Keratinocyte (primary cell): Measurements from ENCODE around the gene MYT1. TPM values are rescaled to one million over a fixed set of nuclear protein-coding genes. Genes with fewer than 3 reads are reported as not detected.

Experiments used
- DNase-seq: peaks from one replicate; pipeline ENCODE4 v3.0.0-alpha.2; 2011; ENCODE audit warnings: low read depth, missing footprints, low spot score
- FAIRE-seq: peaks from 2 replicates; lab custom pipeline; 2011; peaks lifted over from hg19 to GRCh38; lab: Jason Lieb, UNC
- H2AFZ ChIP-seq: 2 replicates; pipeline ENCODE4 v1.6.0; 2012; ENCODE audit warnings: low read length, control low read depth, inconsistent platforms; ENCODE audit not compliant: control insufficient read depth
- H3K27ac ChIP-seq: 2 replicates; pipeline ENCODE4 v1.5.1; 2011; ENCODE audit warnings: low read length; ENCODE audit not compliant: control insufficient read depth, insufficient read depth
- H3K27me3 ChIP-seq: 3 replicates; pipeline ENCODE4 v1.6.0; 2011; ENCODE audit warnings: low read length; ENCODE audit not compliant: control insufficient read depth, insufficient read depth; ENCODE audit errors: extremely low read depth
- H3K36me3 ChIP-seq, 2 experiments: 2 replicates in 1 of 2; 3 replicates in 1 of 2; pipeline ENCODE4 v1.5.1; 2011; ENCODE audit warnings: low read length in 2 of 2, mild to moderate bottlenecking in 1 of 2; ENCODE audit not compliant: control insufficient read depth in 2 of 2, insufficient read depth in 2 of 2; ENCODE audit errors: extremely low read depth in 1 of 2
- H3K4me1 ChIP-seq: 3 replicates; pipeline ENCODE4 v1.5.1; 2011; ENCODE audit warnings: low read length; ENCODE audit not compliant: control insufficient read depth, insufficient read depth; ENCODE audit errors: extremely low read depth
- H3K4me2 ChIP-seq: 3 replicates; pipeline ENCODE4 v1.6.0; 2011; ENCODE audit warnings: low read depth, low read length; ENCODE audit not compliant: control insufficient read depth, insufficient read depth; ENCODE audit errors: extremely low read depth
- H3K4me3 ChIP-seq, 3 experiments: fragments of 200-600 bp in 1 of 3; sonication (generic) in 1 of 3; 2 replicates in 2 of 3; 3 replicates in 1 of 3; pipeline ENCODE4 v1.5.1; 2011 to 2016; ENCODE audit warnings: low read length in 3 of 3, mild to moderate bottlenecking in 3 of 3, control low read depth in 2 of 3, inconsistent platforms in 1 of 3, low read depth in 1 of 3, mixed read lengths in 1 of 3, mixed run types in 1 of 3, moderate library complexity in 1 of 3; ENCODE audit not compliant: control insufficient read depth in 2 of 3, insufficient read depth in 2 of 3; ENCODE audit errors: extremely low read depth in 1 of 3
- H3K79me2 ChIP-seq: 2 replicates; pipeline ENCODE4 v1.6.0; 2012; ENCODE audit warnings: low read length; ENCODE audit not compliant: control insufficient read depth, insufficient read depth
- H3K9ac ChIP-seq: 3 replicates; pipeline ENCODE4 v1.6.0; 2011; ENCODE audit warnings: low read length; ENCODE audit not compliant: control insufficient read depth, insufficient read depth; ENCODE audit errors: extremely low read depth
- H3K9me1 ChIP-seq: 3 replicates; pipeline ENCODE4 v1.6.0; 2011; ENCODE audit warnings: low read length; ENCODE audit not compliant: control insufficient read depth, insufficient read depth; ENCODE audit errors: extremely low read depth
- H3K9me3 ChIP-seq: 2 replicates; pipeline ENCODE4 v1.5.1; 2012; ENCODE audit warnings: low read depth, low read length; ENCODE audit not compliant: control insufficient read depth
- H4K20me1 ChIP-seq: 3 replicates; pipeline ENCODE4 v1.6.0; 2011; ENCODE audit warnings: low read length; ENCODE audit not compliant: control insufficient read depth, insufficient read depth; ENCODE audit errors: extremely low read depth
- CTCF ChIP-seq, 3 experiments: IDR thresholded peaks in 1 of 3; conservative IDR thresholded peaks in 1 of 3; optimal IDR thresholded peaks in 1 of 3; 2 replicates in 2 of 3; 3 replicates in 1 of 3; pipeline versions ENCODE3 to v1.5.1; 2011; ENCODE audit warnings: low read length in 3 of 3, mild to moderate bottlenecking in 3 of 3, moderate library complexity in 2 of 3, control low read depth in 1 of 3, inconsistent platforms in 1 of 3; ENCODE audit not compliant: insufficient read depth in 2 of 3; ENCODE audit errors: extremely low read depth in 1 of 3
- EZH2 ChIP-seq: IDR thresholded peaks from one replicate; pipeline ENCODE4 v1.6.1; 2012; ENCODE audit warnings: inconsistent platforms, mild to moderate bottlenecking, low read length, moderate library complexity
- dilution Hi-C: fragments of 300-500 bp; cut with MboI; formaldehyde crosslinking; loops from one replicate; pipeline ENCODE4 v1.7.0; 2020; ENCODE audit warnings: low sequenced_read_pairs; ENCODE audit not compliant: extremely low pct_ligation_motif_present
- polyA plus RNA-seq, 5 experiments: library from polyadenylated mRNA; depleted of rRNA in 3 of 5; stranded (reverse) in 3 of 5; stranded (forward) in 1 of 5; unstranded in 1 of 5; fragments of >200 nt; gene quantifications; 1 replicate in 1 of 5; 2 replicates in 3 of 5; 3 replicates in 1 of 5; pipeline versions ENCODE4 v1.2.1 to v1.2.3, GENCODE V29; 2011 to 2012; ENCODE audit warnings: missing spikeins in 2 of 5, low read depth in 1 of 5, low replicate concordance in 1 of 5

Gene MYT1
- polyA plus RNA-seq, 1 donor (not counting 4 experiments of a cell fraction or from before 2014, with no cell fraction given) = not detected

GRCh38 chr20:64161356-64162238 lies 2.7 kb upstream of the MYT1 start:
- Histone ChIP-seq H3K4me1 (no peaks in the 10 kb centered on the region), H3K4me3 (no peak overlapping the region), H3K79me2 (no peaks in the 10 kb centered on the region), H4K20me1 (no peaks in the 10 kb centered on the region), H3K9ac (no peak overlapping the region), H3K9me3 (no peaks in the 10 kb centered on the region), H3K27ac (no peak overlapping the region), H3K9me1 (no peaks in the 10 kb centered on the region), H3K27me3 (peaks cover 49% of the 10 kb centered on the region), H3K36me3 (no peaks in the 10 kb centered on the region), H2AFZ (no peak overlapping the region), H3K4me2 (no peak overlapping the region)
- dilution Hi-C loops = no loop called here
- FAIRE-seq = no peak
- TF ChIP-seq EZH2 (no peak), CTCF (optimal IDR thresholded peaks at IDR 0.05 in 1 of 3, IDR thresholded peaks at IDR 0.05 in 1 of 3, conservative IDR thresholded peaks at IDR 0.05 in 1 of 3; ENCODE audit: extremely low read depth in 1 of 3, insufficient read depth in 2 of 3, low read length in 3 of 3) (no peak)
- DNase-seq = no peak

- Histone ChIP-seq H3K4me1 (no peaks in the 10 kb centered on the region), H3K9ac (no peak overlapping the region), H3K36me3 (no peaks in the 10 kb centered on the region), H3K27me3 (peaks cover 56% of the 10 kb centered on the region), H3K27ac (no peak overlapping the region), H3K4me3 (no peak overlapping the region), H2AFZ (no peak overlapping the region), H3K4me2 (no peak overlapping the region), H4K20me1 (no peaks in the 10 kb centered on the region), H3K9me1 (no peaks in the 10 kb centered on the region), H3K9me3 (no peaks in the 10 kb centered on the region), H3K79me2 (no peaks in the 10 kb centered on the region)
- DNase-seq (no peak), FAIRE-seq (no peak)
- dilution Hi-C loops = no loop called here
- TF ChIP-seq CTCF (optimal IDR thresholded peaks at IDR 0.05 in 1 of 3, IDR thresholded peaks at IDR 0.05 in 1 of 3, conservative IDR thresholded peaks at IDR 0.05 in 1 of 3; ENCODE audit: extremely low read depth in 1 of 3, insufficient read depth in 2 of 3, low read length in 3 of 3) = no peak
- no peak for TF ChIP-seq EZH2
Observed at GRCh38 chr20:64162239-64162910, 1.9 kb upstream of the MYT1 start.
